Measurements from ENCODE around the gene UBR4. TPM values are rescaled to one million over a fixed set of nuclear protein-coding genes. Genes with fewer than 3 reads are reported as not detected.
A peak's percentile ranks its signal among the peaks of the same experiment; 100 is the strongest.

The UBR4 gene
- total and polyA plus RNA-seq, 2 of the 8 experiments (the other 6 are each of a cell fraction or from before 2014, with no cell fraction given) = 139 to 152 TPM

GRCh38 chr1:19088717-19089442, 121.2 kb downstream of the UBR4 start:
- H3K79me2 ChIP-seq (ENCODE audit: control insufficient read depth in 1 of 2, insufficient read depth in 2 of 2, low read length in 2 of 2) = no peaks in the 10 kb centered on the region
- no peaks in the 10 kb centered on the region for H3K23me2 ChIP-seq (ENCODE audit: low read depth, low read length)
- H3K9me3 ChIP-seq (ENCODE audit: insufficient read depth in 2 of 2, low read depth in 1 of 2, low read length in 1 of 2) = no peaks in the 10 kb centered on the region
- no peak for DNase-seq (ENCODE audit: low read depth in 1 of 2, low spot score in 2 of 2)
- no peak overlapping the region for H3K4ac ChIP-seq (replicated peaks; ENCODE audit: insufficient read length, low read depth, low read length)
- no peak overlapping the region for H3K4me2 ChIP-seq (ENCODE audit: insufficient read depth in 1 of 2, low read depth in 2 of 2, low read length in 2 of 2)
- H3K79me1 ChIP-seq (ENCODE audit: low read depth, low read length) = no peaks in the 10 kb centered on the region; the same call in 1 of the 2 replicates
- no peak overlapping the region for H3K9ac ChIP-seq (replicated peaks in 1 of 4; ENCODE audit: extremely low read depth in 1 of 4, low read depth in 3 of 4, low read length in 3 of 4)
- H3K27me3 ChIP-seq (replicated peaks in 1 of 4; ENCODE audit: control insufficient read depth in 3 of 4, extremely low read depth in 1 of 4, insufficient read depth in 3 of 4, low read length in 3 of 4) = no peaks in the 10 kb centered on the region
- FAIRE-seq = no peak
- no peaks in the 10 kb centered on the region for H3K4me1 ChIP-seq (replicated peaks in 1 of 4; ENCODE audit: control insufficient read depth in 3 of 4, insufficient read depth in 4 of 4, low read length in 3 of 4)
- H2BK120ac ChIP-seq (replicated peaks; ENCODE audit: low read depth, low read length) = no peak overlapping the region
- WGBS, 2 experiments (ENCODE audit: extremely low coverage in 1 of 2, insufficient coverage in 1 of 2, insufficient read length in 1 of 2, insufficient replicate concordance in 2 of 2, low coverage in 1 of 2, low lambda C conversion rate in 2 of 2, missing lambda C conversion rate in 1 of 2) = 90% methylated on average over 12 of the region's 12 CpGs; no CpG with 5 or more reads in 1 of the 2 experiments
- H2BK20ac ChIP-seq (ENCODE audit: low read length) = no peak overlapping the region
- ChIA-PET POLR2A (ENCODE audit: partially characterized antibody) (interaction anchor here (0.7 to 1.1 kb wide), 2 partner anchors 40 to 60 kb away, joined by 3 read pairs; no protein-coding TSS in a partner anchor), CTCF (ENCODE audit: partially characterized antibody) (interaction anchor here (0.8 to 3.0 kb wide), 7 partner anchors 16 to 205 kb away, joined by 3 to 9 read pairs (median 5); no protein-coding TSS in a partner anchor)
- no peak overlapping the region for H2BK15ac ChIP-seq (ENCODE audit: low read length)
- no peak overlapping the region for H3K56ac ChIP-seq (replicated peaks; ENCODE audit: insufficient read length, low read depth, low read length)
- no peak overlapping the region for H3K27ac ChIP-seq (ENCODE audit: low read depth, low read length)
- no peak overlapping the region for H2AFZ ChIP-seq (ENCODE audit: low read length)
- H3K18ac ChIP-seq (ENCODE audit: extremely low read depth, low read length) = no peak overlapping the region
- H4K91ac ChIP-seq (replicated peaks; ENCODE audit: insufficient read length, low read length) = no peak overlapping the region
- no peak overlapping the region for H2AK5ac ChIP-seq (ENCODE audit: low read depth, low read length)
- H3K23ac ChIP-seq (ENCODE audit: insufficient read length) = no peak overlapping the region
- no peak overlapping the region for H2BK12ac ChIP-seq (ENCODE audit: low read depth, low read length)
- TF ChIP-seq RFX5 (IDR thresholded peaks at IDR 0.05; ENCODE audit: borderline replicate concordance, low read depth, low read length) = no peak
- TF ChIP-seq KDM4A (IDR thresholded peaks at IDR 0.05; ENCODE audit: low read depth, low read length, severe bottlenecking) = no peak
- 0 out of 3 replicates have a peak, but pooled peaks of 1 of the 2 experiments have one; percentile 5 for TF ChIP-seq POLR2A (IDR thresholded peaks at IDR 0.05; ENCODE audit: control extremely low read depth in 1 of 2, low read depth in 2 of 2, low read length in 2 of 2)
- no peak overlapping the region for H4K5ac ChIP-seq (ENCODE audit: insufficient read length, low read depth, low read length)
- H4K8ac ChIP-seq (ENCODE audit: extremely low read depth, insufficient read depth, low read length) = no peak overlapping the region
- H3K4me3 ChIP-seq (ENCODE audit: extremely low read depth in 1 of 4, insufficient read depth in 2 of 4, low read depth in 3 of 4, low read length in 4 of 4) = no peak overlapping the region
- H3K14ac ChIP-seq (ENCODE audit: insufficient read length) = no peak overlapping the region
- no peak overlapping the region for H2BK5ac ChIP-seq (ENCODE audit: low read depth, low read length)
- peaks cover 67 to 97% (median 93%) of the 10 kb centered on the region in 4 experiments for H3K36me3 ChIP-seq (ENCODE audit: control insufficient read depth in 2 of 4, insufficient read depth in 4 of 4, low read length in 3 of 4)
- H4K20me1 ChIP-seq (replicated peaks in 1 of 2; ENCODE audit: control insufficient read depth in 1 of 2, insufficient read depth in 2 of 2, low read length in 2 of 2) = peaks cover 0 to 2% of the 10 kb centered on the region in 2 experiments
